OCI-LY3 (cell line): Measurements from ENCODE around the gene ATP6V1A.

ENCODE experiments used
- CTCF ChIP-seq: fragments of 200-600, 300-600 bp; sonication (generic); IDR thresholded peaks from 2 replicates; pipeline ENCODE4 v1.5.1; 2014; ENCODE audit warnings: antibody characterized with exemption, low read length, low read depth
- EZH2phosphoT487 ChIP-seq: fragments of 200-600 bp; shearing (Covaris generic); IDR thresholded peaks from 2 replicates; pipeline ENCODE4 v1.6.1; 2018; ENCODE audit warnings: antibody characterized with exemption, mixed run types, low read depth

- TF ChIP-seq CTCF (no peak), EZH2phosphoT487 (no peak)
Observed at GRCh38 chr3:113717818-113718217, 29.0 kb upstream of the ATP6V1A start.
